Retina (tissue), 1 donor: ENCODE data around the gene KRTAP10-5.
"Not testable (repeated sequence)": the region's sequence is repeated elsewhere in the genome, so short reads cannot be mapped to it uniquely, and the experiment has no call there.

Experiments
- DNase-seq: peaks from one replicate; pipeline ENCODE4 v3.0.0-alpha.2; 2016

KRTAP10-5 gene

GRCh38 chr21:44590897-44591800 is 10.7 kb upstream of the KRTAP10-5 start:
- DNase-seq: not testable (repeated sequence)

GRCh38 chr21:44590311-44590721 is 9.9 kb upstream of the KRTAP10-5 start:
- DNase-seq: no peak

GRCh38 chr21:44589586-44590305 is 9.3 kb upstream of the KRTAP10-5 start:
- no peak for DNase-seq

GRCh38 chr21:44589094-44589493 is 8.7 kb upstream of the KRTAP10-5 start:
- no peak for DNase-seq

GRCh38 chr21:44585892-44586291 is 5.5 kb upstream of the KRTAP10-5 start:
- no peak for DNase-seq

GRCh38 chr21:44583800-44584147 is 3.4 kb upstream of the KRTAP10-5 start:
- no peak for DNase-seq

GRCh38 chr21:44583089-44583799 is 2.8 kb upstream of the KRTAP10-5 start:
- no peak for DNase-seq

- no peak for DNase-seq
These were observed 1.7 kb upstream of the KRTAP10-5 start for GRCh38 chr21:44582055-44582454.

- DNase-seq: no peak
These were observed 754 bp upstream of the KRTAP10-5 start for GRCh38 chr21:44581158-44581557.

GRCh38 chr21:44579833-44580144 is 615 bp downstream of the KRTAP10-5 start:
- no peak for DNase-seq

GRCh38 chr21:44579056-44579832 is 1.2 kb downstream of the KRTAP10-5 start:
- no peak for DNase-seq

GRCh38 chr21:44578371-44579055 is 1.9 kb downstream of the KRTAP10-5 start:
- DNase-seq: no peak

- no peak for DNase-seq
These were observed 4.4 kb downstream of the KRTAP10-5 start for GRCh38 chr21:44576025-44576420.

- DNase-seq: no peak
These were observed 4.9 kb downstream of the KRTAP10-5 start for GRCh38 chr21:44575307-44576024.

- DNase-seq: no peak
These were observed 5.7 kb downstream of the KRTAP10-5 start for GRCh38 chr21:44574457-44575306.

GRCh38 chr21:44573630-44574456 is 6.6 kb downstream of the KRTAP10-5 start, which contains the start of gene KRTAP10-4:
Gene KRTAP10-4, plus strand, starts transcription at chr21:44573729. Its CDS starts 30 bp downstream, at chr21:44573759.
- DNase-seq: not testable (repeated sequence)

GRCh38 chr21:44572959-44573583 is 7.3 kb downstream of the KRTAP10-5 start:
- no peak for DNase-seq

- no peak for DNase-seq
These were observed 8.3 kb downstream of the KRTAP10-5 start for GRCh38 chr21:44571844-44572782.
